Lung (tissue), 12 donors: ENCODE results near the gene OAS3. TPM values are rescaled to one million over a fixed set of nuclear protein-coding genes. Genes with fewer than 3 reads are reported as not detected.

Source experiments
- ATAC-seq: fragments of 200-7000 bp; cut with Tn5 transposase; one replicate; pipeline ENCODE4 v1.9.1; 2020; ENCODE audit warnings: moderate number of reproducible peaks; ENCODE audit not compliant: insufficient read depth, low FRiP score
- DNase-seq, 3 donors: peaks; one replicate each; pipeline ENCODE4 v3.0.0-alpha.2; 2013 to 2017
- H3K27ac ChIP-seq, 2 donors: one replicate each; pipeline ENCODE4 v1.5.1; 2013; ENCODE audit warnings: mild to moderate bottlenecking in 2 of 2, moderate library complexity in 2 of 2, control low read depth in 1 of 2, inconsistent platforms in 1 of 2, low read depth in 1 of 2, low read length in 1 of 2
- H3K27me3 ChIP-seq, 3 donors: one replicate each; pipeline ENCODE4 v1.5.1; 2013; ENCODE audit warnings: low read length in 2 of 3; ENCODE audit not compliant: control insufficient read depth in 3 of 3, insufficient read depth in 3 of 3
- H3K36me3 ChIP-seq, 4 donors: one replicate each; pipeline ENCODE4 v1.5.1; 2013; ENCODE audit warnings: low read length in 4 of 4, mild to moderate bottlenecking in 1 of 4, moderate library complexity in 1 of 4; ENCODE audit not compliant: control insufficient read depth in 4 of 4, insufficient read depth in 4 of 4
- H3K4me1 ChIP-seq, 5 donors: one replicate each; pipeline ENCODE4 v1.5.1; 2013; ENCODE audit warnings: low read length in 5 of 5, mild to moderate bottlenecking in 2 of 5, moderate library complexity in 1 of 5; ENCODE audit not compliant: control insufficient read depth in 5 of 5, insufficient read depth in 5 of 5
- H3K4me3 ChIP-seq: one replicate; pipeline ENCODE4 v1.5.1; 2013; ENCODE audit warnings: mild to moderate bottlenecking, control low read depth, moderate library complexity
- H3K9ac ChIP-seq, 2 donors: one replicate each; pipeline ENCODE4 v1.5.1; 2013; ENCODE audit warnings: low read length in 2 of 2, control low read depth in 1 of 2; ENCODE audit not compliant: insufficient read depth in 1 of 2
- H3K9me3 ChIP-seq, 4 donors: one replicate each; pipeline ENCODE4 v1.5.1; 2013; ENCODE audit warnings: low read length in 3 of 4, mild to moderate bottlenecking in 1 of 4, moderate library complexity in 1 of 4; ENCODE audit not compliant: control insufficient read depth in 4 of 4, insufficient read depth in 3 of 4
- WGBS, 2 donors: extraction: QIAGEN DNeasy Blood & Tissue Kit; methylation state at CpG; one replicate each; pipeline ENCODE4 v1.1.7; 2013; 5-methylcytosine and 5-hydroxymethylcytosine counted together
- polyA plus RNA-seq, 2 donors: library from polyadenylated mRNA; stranded (reverse); fragments of 200-250 nt; gene quantifications; one replicate each; pipeline ENCODE4 v1.2.1, GENCODE V29; 2013
- total RNA-seq, 2 donors: library from RNA; depleted of rRNA in 1 of 2; stranded (reverse); fragments of >200 nt in 1 of 2; gene quantifications; one replicate each; pipeline ENCODE4 v1.2.1, GENCODE V29; 2014 to 2021
- TF ChIP-seq, protein P1 (sequence below): IDR thresholded peaks from 2 replicates; pipeline ENCODE4 v1.5.1; 2012; ENCODE audit warnings: mild to moderate bottlenecking; ENCODE audit errors: control extremely low read depth, extremely low read depth
- donor health status: control.
- donor health status: control.
- donor health status: Bipolar disorder and iron deficiency.
- donor health status: healthy.
- donor health status: DM: yes; HTN: yes; CAD: no.

The OAS3 gene
- total and polyA plus RNA-seq, 4 donors: 5.7 to 31.9 (median 19.3) TPM

DNA sequence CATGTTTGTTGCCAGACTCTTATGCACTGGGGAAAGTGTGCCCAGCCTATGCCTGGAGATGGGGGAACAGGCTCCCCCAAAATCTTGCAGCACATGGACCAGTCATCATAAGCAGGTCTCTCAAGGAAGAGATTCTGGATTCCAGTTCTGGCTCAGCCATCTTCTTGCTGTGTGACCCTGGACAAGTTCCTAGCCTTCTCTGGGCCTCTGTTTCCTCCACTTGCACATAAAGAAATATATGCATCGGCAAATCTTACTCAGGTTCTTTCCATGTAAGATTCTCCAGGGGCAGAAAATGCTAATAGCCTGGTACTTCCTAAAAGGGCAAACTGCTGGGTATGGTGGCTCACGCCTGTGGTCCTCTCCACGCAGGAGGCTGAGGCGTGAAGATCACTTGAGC lies 7.2 kb downstream of the OAS3 start:
- no peak overlapping the region for H3K4me3 ChIP-seq
- H3K27ac ChIP-seq: no peak overlapping the region
- TF ChIP-seq, protein P1, sequence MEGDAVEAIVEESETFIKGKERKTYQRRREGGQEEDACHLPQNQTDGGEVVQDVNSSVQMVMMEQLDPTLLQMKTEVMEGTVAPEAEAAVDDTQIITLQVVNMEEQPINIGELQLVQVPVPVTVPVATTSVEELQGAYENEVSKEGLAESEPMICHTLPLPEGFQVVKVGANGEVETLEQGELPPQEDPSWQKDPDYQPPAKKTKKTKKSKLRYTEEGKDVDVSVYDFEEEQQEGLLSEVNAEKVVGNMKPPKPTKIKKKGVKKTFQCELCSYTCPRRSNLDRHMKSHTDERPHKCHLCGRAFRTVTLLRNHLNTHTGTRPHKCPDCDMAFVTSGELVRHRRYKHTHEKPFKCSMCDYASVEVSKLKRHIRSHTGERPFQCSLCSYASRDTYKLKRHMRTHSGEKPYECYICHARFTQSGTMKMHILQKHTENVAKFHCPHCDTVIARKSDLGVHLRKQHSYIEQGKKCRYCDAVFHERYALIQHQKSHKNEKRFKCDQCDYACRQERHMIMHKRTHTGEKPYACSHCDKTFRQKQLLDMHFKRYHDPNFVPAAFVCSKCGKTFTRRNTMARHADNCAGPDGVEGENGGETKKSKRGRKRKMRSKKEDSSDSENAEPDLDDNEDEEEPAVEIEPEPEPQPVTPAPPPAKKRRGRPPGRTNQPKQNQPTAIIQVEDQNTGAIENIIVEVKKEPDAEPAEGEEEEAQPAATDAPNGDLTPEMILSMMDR: no peak
- WGBS, 2 donors: 99% methylated on average over 4 of the region's 4 CpGs
- DNase-seq (no peak), ATAC-seq (no peak)
- H3K9me3 ChIP-seq: peaks cover 0 to 2% (median 0%) of the 10 kb centered on the region in 4 donors
- H3K4me1 ChIP-seq: no peaks in the 10 kb centered on the region
- H3K27me3 ChIP-seq: no peaks in the 10 kb centered on the region
- H3K36me3 ChIP-seq: peaks cover 5 to 38% (median 27%) of the 10 kb centered on the region in 4 donors
- H3K9ac ChIP-seq: no peak overlapping the region

DNA sequence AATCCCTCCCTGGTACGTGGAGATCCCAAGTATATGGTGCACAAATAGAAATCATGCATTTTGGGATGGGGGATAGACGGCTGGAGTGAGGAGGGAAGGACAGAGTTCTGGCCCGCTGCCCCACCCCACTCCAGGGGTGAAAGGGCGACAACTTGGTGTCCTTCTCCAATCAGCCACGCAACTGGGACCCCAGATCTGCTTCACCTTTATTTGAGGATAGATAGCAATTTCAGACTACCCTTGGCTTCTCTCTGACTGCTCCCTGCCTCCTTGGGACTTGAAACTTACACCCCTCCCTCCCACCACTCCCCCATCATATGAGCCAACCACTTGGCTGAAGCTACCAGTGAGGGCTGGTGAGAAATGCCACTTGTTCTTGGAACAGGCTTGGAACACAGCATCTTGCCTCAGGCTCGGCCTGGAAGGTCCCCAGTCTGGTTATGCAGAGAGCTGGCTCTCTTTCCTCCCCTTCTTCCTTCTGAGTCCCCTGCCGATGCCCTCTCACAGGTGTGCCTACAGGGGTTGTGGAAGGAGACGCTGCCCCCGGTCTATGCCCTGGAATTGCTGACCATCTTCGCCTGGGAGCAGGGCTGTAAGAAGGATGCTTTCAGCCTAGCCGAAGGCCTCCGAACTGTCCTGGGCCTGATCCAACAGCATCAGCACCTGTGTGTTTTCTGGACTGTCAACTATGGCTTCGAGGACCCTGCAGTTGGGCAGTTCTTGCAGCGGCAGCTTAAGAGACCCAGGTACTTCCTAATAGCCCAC lies 8.1 kb downstream of the OAS3 start:
- no peaks in the 10 kb centered on the region for H3K4me1 ChIP-seq
- TF ChIP-seq, protein P1: no peak
- DNase-seq (no peak), ATAC-seq (no peak)
- no peaks in the 10 kb centered on the region for H3K27me3 ChIP-seq
- no peak overlapping the region for H3K4me3 ChIP-seq
- H3K36me3 ChIP-seq: peaks cover 5 to 41% (median 30%) of the 10 kb centered on the region in 4 donors
- no peak overlapping the region for H3K9ac ChIP-seq
- H3K9me3 ChIP-seq: peaks cover 0 to 2% (median 0%) of the 10 kb centered on the region in 4 donors
- H3K27ac ChIP-seq: no peak overlapping the region
- 91 to 94% methylated on average over 14 of the region's 14 CpGs for WGBS, 2 donors

DNA sequence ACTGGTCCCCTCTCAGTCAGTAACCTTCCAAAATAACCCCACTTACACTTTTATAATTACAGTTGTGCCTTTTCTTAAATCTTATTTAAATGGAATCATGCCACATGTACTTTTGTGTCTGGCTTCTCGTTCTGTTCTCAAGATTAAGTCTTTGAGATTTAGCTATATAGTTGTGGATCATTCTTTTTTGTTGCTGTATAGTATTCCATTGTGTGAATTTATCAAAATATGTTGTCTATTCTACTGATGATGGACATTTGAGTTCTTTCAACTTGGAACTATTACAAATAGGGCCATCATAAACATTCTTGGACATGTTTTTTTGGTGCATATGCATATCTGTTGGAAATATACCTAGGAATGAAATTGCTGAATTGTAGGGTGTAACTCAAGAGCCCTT lies 9.0 kb downstream of the OAS3 start:
- Histone ChIP-seq H3K4me3 (no peak overlapping the region), H3K27ac (no peak overlapping the region), H3K9me3 (peaks cover 0 to 2% (median 0%) of the 10 kb centered on the region in 4 donors), H3K4me1 (no peaks in the 10 kb centered on the region), H3K27me3 (no peaks in the 10 kb centered on the region), H3K36me3 (peaks cover 5 to 39% (median 29%) of the 10 kb centered on the region in 4 donors), H3K9ac (no peak overlapping the region)
- ATAC-seq (no peak), DNase-seq (no peak)
- WGBS, 2 donors: 0 to 55% methylated on average over 1 of the region's 1 CpG
- TF ChIP-seq, protein P1: no peak
